ENCODE measurements around the gene TALDO1. TPM values are rescaled to one million over a fixed set of nuclear protein-coding genes. Genes with fewer than 3 reads are reported as not detected.
A peak's percentile ranks its signal among the peaks of the same experiment; 100 is the strongest.

Gene TALDO1
- polyA plus RNA-seq, 1 donor from 2014 or later, result 156 TPM

- Histone ChIP-seq H3K27ac (ENCODE audit: low read length) (no peak overlapping the region), H3K4me2 (ENCODE audit: low read length) (no peak overlapping the region)
Observed at GRCh38 chr11:745428-745827, 1.8 kb upstream of the TALDO1 start.

GRCh38 chr11:746289-747157 is 741 bp upstream of the TALDO1 start:
- Histone ChIP-seq H3K27ac (ENCODE audit: low read length) (peak overlapping the region; percentile 87), H3K9ac (ENCODE audit: low read length) (peak overlapping the region; percentile 94), H3K36me3 (ENCODE audit: insufficient read depth, low read length) (no peaks in the 10 kb centered on the region), H4K20me1 (ENCODE audit: insufficient read depth) (no peaks in the 10 kb centered on the region), H3K79me2 (replicated peaks; ENCODE audit: insufficient read depth, low read length) (peaks cover 22% of the 10 kb centered on the region), H2AFZ (ENCODE audit: low read depth, low read length) (peak overlapping the region; percentile 80), H3K4me2 (ENCODE audit: low read length) (peak overlapping the region; percentile 56), H3K9me3 (ENCODE audit: low read length) (no peaks in the 10 kb centered on the region), H3K27me3 (ENCODE audit: insufficient read depth, low read depth, low read length) (no peaks in the 10 kb centered on the region), H3F3A (ENCODE audit: insufficient read depth, low read length, poor library complexity, severe bottlenecking) (no peaks in the 10 kb centered on the region), H3K4me3 (ENCODE audit: low read length) (peak overlapping the region; percentile 97), H3K9me2 (ENCODE audit: insufficient read depth, low read length) (no peaks in the 10 kb centered on the region)
- TF ChIP-seq TAF1 (IDR thresholded peaks at IDR 0.05; ENCODE audit: low read depth) (no peak), EP300 (conservative IDR thresholded peaks at IDR 0.05; ENCODE audit: poor library complexity, severe bottlenecking) (no peak)

More at GRCh38 chr11:745428-745827, 1.8 kb upstream of the TALDO1 start:
- Histone ChIP-seq H2AFZ (ENCODE audit: low read depth, low read length) (no peak overlapping the region), H3K27me3 (ENCODE audit: insufficient read depth, low read depth, low read length) (no peaks in the 10 kb centered on the region), H3K9me3 (ENCODE audit: low read length) (no peaks in the 10 kb centered on the region), H4K20me1 (ENCODE audit: insufficient read depth) (no peaks in the 10 kb centered on the region), H3K9ac (ENCODE audit: low read length) (no peak overlapping the region), H3K4me3 (ENCODE audit: low read length) (no peak overlapping the region), H3K36me3 (ENCODE audit: insufficient read depth, low read length) (no peaks in the 10 kb centered on the region), H3K79me2 (replicated peaks; ENCODE audit: insufficient read depth, low read length) (peaks cover 22% of the 10 kb centered on the region), H3F3A (ENCODE audit: insufficient read depth, low read length, poor library complexity, severe bottlenecking) (no peaks in the 10 kb centered on the region), H3K9me2 (ENCODE audit: insufficient read depth, low read length) (no peaks in the 10 kb centered on the region)
- TF ChIP-seq RAD21 (conservative IDR thresholded peaks at IDR 0.05) (no peak), TAF1 (IDR thresholded peaks at IDR 0.05; ENCODE audit: low read depth) (no peak), EP300 (conservative IDR thresholded peaks at IDR 0.05; ENCODE audit: poor library complexity, severe bottlenecking) (no peak), EZH2 (IDR thresholded peaks at IDR 0.05; ENCODE audit: borderline replicate concordance, insufficient read depth, low read length, poor library complexity, severe bottlenecking) (no peak), POLR2AphosphoS5 (IDR thresholded peaks at IDR 0.05) (no peak), SMC3 (conservative IDR thresholded peaks at IDR 0.05; ENCODE audit: poor library complexity) (no peak), MXI1 (conservative IDR thresholded peaks at IDR 0.05; ENCODE audit: poor library complexity, severe bottlenecking) (no peak), CTCF (IDR thresholded peaks at IDR 0.05; ENCODE audit: poor library complexity, severe bottlenecking) (no peak)

GRCh38 chr11:748007-748359 is 719 bp downstream of the TALDO1 start:
- peak overlapping the region; percentile 97 for H3K4me3 ChIP-seq (ENCODE audit: low read length)
- H3K27me3 ChIP-seq (ENCODE audit: insufficient read depth, low read depth, low read length), result no peaks in the 10 kb centered on the region
- H3K27ac ChIP-seq (ENCODE audit: low read length), result no peak overlapping the region
- H3F3A ChIP-seq (ENCODE audit: insufficient read depth, low read length, poor library complexity, severe bottlenecking), result no peaks in the 10 kb centered on the region
- no peaks in the 10 kb centered on the region for H3K36me3 ChIP-seq (ENCODE audit: insufficient read depth, low read length)
- H3K79me2 ChIP-seq (replicated peaks; ENCODE audit: insufficient read depth, low read length), result peaks cover 26% of the 10 kb centered on the region
- no peak overlapping the region for H2AFZ ChIP-seq (ENCODE audit: low read depth, low read length)
- peak overlapping the region; percentile 94 for H3K9ac ChIP-seq (ENCODE audit: low read length)
- H3K9me2 ChIP-seq (ENCODE audit: insufficient read depth, low read length), result no peaks in the 10 kb centered on the region
- no peaks in the 10 kb centered on the region for H3K9me3 ChIP-seq (ENCODE audit: low read length)
- H3K4me2 ChIP-seq (ENCODE audit: low read length), result peak overlapping the region; percentile 94
- TF ChIP-seq REST (IDR thresholded peaks at IDR 0.05; ENCODE audit: borderline replicate concordance) (no peak), POLR2AphosphoS5 (IDR thresholded peaks at IDR 0.05) (no peak), TAF1 (IDR thresholded peaks at IDR 0.05; ENCODE audit: low read depth) (no peak), RAD21 (conservative IDR thresholded peaks at IDR 0.05) (no peak), EP300 (conservative IDR thresholded peaks at IDR 0.05; ENCODE audit: poor library complexity, severe bottlenecking) (no peak), MXI1 (conservative IDR thresholded peaks at IDR 0.05; ENCODE audit: poor library complexity, severe bottlenecking) (no peak), CTCF (IDR thresholded peaks at IDR 0.05; ENCODE audit: poor library complexity, severe bottlenecking) (no peak), EZH2 (IDR thresholded peaks at IDR 0.05; ENCODE audit: borderline replicate concordance, insufficient read depth, low read length, poor library complexity, severe bottlenecking) (no peak), SMC3 (conservative IDR thresholded peaks at IDR 0.05; ENCODE audit: poor library complexity) (no peak)
- no peaks in the 10 kb centered on the region for H4K20me1 ChIP-seq (ENCODE audit: insufficient read depth)

All from neural cell (in vitro differentiated cells).